GM19372 (cell line): ENCODE data around the gene BARX2.

Experiments used
- ATAC-seq: cut with Tn5 transposase; IDR thresholded peaks from one replicate; pipeline ENCODE4 v1.9.1; 2021; ENCODE audit warnings: mild to moderate bottlenecking, low read depth, moderate library complexity; ENCODE audit not compliant: unreplicated experiment

Gene BARX2

DNA sequence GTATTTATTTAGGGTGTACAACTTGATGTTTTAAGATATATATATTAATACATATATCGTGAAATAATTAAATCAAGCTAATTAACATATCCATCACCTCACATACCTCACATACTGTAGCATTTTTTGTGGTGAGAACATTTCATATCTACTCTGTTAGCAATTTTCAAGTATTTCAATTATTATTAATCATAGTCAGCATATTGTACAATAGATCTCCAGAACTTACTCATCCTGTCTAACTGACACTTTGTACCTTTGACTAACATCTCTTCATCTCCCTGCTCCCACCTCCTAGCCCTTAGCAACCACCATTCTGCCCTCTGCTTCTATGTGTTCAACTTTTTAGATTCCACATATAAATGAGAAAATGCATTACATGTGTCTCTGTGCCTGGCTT, 108.4 kb downstream of the BARX2 start:
- ATAC-seq, result no peak

GRCh38 chr11:129489249-129489648, 113.6 kb downstream of the BARX2 start:
- ATAC-seq, result no peak

- ATAC-seq, result no peak
Observed at GRCh38 chr11:129490004-129490403, 114.4 kb downstream of the BARX2 start.

GRCh38 chr11:129493746-129494145, 118.1 kb downstream of the BARX2 start:
- ATAC-seq, result no peak
